SK-N-SH (cell line): ENCODE results near the gene OR2L13.

Experiments used
- TF ChIP-seq, protein P1 (sequence below): IDR thresholded peaks from 2 replicates; pipeline ENCODE4 v1.4.0; 2012; ENCODE audit warnings: low read depth, borderline replicate concordance
- TF ChIP-seq, protein P2 (sequence below): fragments of 150-350 bp; IDR thresholded peaks from 2 replicates; pipeline ENCODE4 v1.6.1; 2016; ENCODE audit warnings: mild to moderate bottlenecking, low read depth, low read length

DNA sequence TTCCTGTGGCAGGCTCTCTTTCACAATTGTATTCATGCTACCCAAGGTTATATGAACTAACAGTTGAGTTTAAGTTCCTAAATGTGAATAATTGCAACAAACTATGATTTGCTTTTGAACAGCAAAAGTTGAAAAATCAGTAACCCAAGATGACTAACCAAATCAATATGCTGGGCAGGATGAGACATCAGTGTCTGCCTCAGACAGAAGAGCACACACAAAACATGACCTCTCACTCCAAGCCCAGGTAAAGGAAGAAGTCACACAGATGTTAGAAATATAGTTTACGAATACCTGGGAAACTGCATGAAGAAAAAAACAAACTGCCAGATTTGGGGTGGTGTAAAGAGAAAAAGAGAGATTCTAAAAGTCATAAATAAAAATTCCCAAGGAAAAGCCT is 3.5 kb downstream of the OR2L13 start:
- TF ChIP-seq, protein P1, sequence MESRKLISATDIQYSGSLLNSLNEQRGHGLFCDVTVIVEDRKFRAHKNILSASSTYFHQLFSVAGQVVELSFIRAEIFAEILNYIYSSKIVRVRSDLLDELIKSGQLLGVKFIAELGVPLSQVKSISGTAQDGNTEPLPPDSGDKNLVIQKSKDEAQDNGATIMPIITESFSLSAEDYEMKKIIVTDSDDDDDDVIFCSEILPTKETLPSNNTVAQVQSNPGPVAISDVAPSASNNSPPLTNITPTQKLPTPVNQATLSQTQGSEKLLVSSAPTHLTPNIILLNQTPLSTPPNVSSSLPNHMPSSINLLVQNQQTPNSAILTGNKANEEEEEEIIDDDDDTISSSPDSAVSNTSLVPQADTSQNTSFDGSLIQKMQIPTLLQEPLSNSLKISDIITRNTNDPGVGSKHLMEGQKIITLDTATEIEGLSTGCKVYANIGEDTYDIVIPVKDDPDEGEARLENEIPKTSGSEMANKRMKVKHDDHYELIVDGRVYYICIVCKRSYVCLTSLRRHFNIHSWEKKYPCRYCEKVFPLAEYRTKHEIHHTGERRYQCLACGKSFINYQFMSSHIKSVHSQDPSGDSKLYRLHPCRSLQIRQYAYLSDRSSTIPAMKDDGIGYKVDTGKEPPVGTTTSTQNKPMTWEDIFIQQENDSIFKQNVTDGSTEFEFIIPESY: no peak
- TF ChIP-seq, protein P2, sequence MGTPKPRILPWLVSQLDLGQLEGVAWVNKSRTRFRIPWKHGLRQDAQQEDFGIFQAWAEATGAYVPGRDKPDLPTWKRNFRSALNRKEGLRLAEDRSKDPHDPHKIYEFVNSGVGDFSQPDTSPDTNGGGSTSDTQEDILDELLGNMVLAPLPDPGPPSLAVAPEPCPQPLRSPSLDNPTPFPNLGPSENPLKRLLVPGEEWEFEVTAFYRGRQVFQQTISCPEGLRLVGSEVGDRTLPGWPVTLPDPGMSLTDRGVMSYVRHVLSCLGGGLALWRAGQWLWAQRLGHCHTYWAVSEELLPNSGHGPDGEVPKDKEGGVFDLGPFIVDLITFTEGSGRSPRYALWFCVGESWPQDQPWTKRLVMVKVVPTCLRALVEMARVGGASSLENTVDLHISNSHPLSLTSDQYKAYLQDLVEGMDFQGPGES: no peak
